ENCODE data around the gene CNIH2. TPM values are rescaled to one million over a fixed set of nuclear protein-coding genes. Genes with fewer than 3 reads are reported as not detected.

CNIH2 gene
- total and polyA plus RNA-seq, 2 of the 13 experiments (the other 11 are each of a cell fraction or from before 2014, with no cell fraction given), result 0.60 to 0.69 TPM

DNA sequence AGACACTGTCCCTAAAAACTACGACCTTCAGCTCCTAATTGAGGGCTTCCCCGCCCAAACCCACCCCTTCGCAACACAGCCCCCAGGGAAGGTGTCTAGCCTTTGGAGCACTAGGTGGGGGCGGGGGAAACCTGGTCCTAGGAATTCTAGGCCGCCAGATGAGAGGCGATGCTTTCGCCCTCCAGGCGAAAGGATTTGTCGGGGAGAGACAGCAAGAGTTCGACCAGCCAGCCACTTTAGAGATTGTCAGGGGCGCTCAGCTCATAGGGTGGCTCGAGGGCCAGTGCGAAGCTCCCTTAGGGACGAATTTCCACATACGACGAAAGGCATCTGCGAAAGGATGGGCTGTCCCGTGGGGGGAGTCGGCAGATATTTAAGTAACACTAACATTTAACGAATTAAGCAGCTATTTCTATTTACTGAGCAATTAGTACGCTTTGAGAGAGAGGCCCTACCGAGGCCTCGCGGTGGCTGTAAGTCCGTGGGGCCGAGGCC lies 33.5 kb downstream of the CNIH2 start (continued):
- TF ChIP-seq CSRNP1 (CRISPR knock-in tag; IDR thresholded peaks at IDR 0.05) (0 out of 2 replicates have a peak, but pooled peaks have one; percentile 34), ZNF761 (CRISPR knock-in tag; conservative IDR thresholded peaks at IDR 0.05) (no peak), SMYD3 (CRISPR knock-in tag; IDR thresholded peaks at IDR 0.05) (0 out of 2 replicates have a peak, but pooled peaks have one; percentile 38), MIXL1 (CRISPR knock-in tag; IDR thresholded peaks at IDR 0.05) (no peak), TFAP4 (IDR thresholded peaks at IDR 0.05; ENCODE audit: borderline replicate concordance, low read depth) (no peak), ZNF766 (CRISPR knock-in tag; IDR thresholded peaks at IDR 0.05; ENCODE audit: borderline replicate concordance) (no peak), ZNF788 (CRISPR knock-in tag; IDR thresholded peaks at IDR 0.05; ENCODE audit: borderline replicate concordance) (no peak), NFATC3 (CRISPR knock-in tag; IDR thresholded peaks at IDR 0.05) (no peak), ZNF737 (CRISPR knock-in tag; IDR thresholded peaks at IDR 0.05; ENCODE audit: borderline replicate concordance) (0 out of 2 replicates have a peak, but pooled peaks have one; percentile 49)
- TF ChIP-seq, protein P1, sequence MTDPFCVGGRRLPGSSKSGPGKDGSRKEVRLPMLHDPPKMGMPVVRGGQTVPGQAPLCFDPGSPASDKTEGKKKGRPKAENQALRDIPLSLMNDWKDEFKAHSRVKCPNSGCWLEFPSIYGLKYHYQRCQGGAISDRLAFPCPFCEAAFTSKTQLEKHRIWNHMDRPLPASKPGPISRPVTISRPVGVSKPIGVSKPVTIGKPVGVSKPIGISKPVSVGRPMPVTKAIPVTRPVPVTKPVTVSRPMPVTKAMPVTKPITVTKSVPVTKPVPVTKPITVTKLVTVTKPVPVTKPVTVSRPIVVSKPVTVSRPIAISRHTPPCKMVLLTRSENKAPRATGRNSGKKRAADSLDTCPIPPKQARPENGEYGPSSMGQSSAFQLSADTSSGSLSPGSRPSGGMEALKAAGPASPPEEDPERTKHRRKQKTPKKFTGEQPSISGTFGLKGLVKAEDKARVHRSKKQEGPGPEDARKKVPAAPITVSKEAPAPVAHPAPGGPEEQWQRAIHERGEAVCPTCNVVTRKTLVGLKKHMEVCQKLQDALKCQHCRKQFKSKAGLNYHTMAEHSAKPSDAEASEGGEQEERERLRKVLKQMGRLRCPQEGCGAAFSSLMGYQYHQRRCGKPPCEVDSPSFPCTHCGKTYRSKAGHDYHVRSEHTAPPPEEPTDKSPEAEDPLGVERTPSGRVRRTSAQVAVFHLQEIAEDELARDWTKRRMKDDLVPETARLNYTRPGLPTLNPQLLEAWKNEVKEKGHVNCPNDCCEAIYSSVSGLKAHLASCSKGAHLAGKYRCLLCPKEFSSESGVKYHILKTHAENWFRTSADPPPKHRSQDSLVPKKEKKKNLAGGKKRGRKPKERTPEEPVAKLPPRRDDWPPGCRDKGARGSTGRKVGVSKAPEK (CRISPR knock-in tag; IDR thresholded peaks at IDR 0.05; ENCODE audit: borderline replicate concordance), result no peak

Data from HepG2 (cell line).